MCF 10A (cell line): ENCODE measurements around the gene SRRM2. TPM values are rescaled to one million over a fixed set of nuclear protein-coding genes. Genes with fewer than 3 reads are reported as not detected.

Experiments
- BruUV-seq: library from RNA; stranded (reverse); fragments of 400-500 nt; replicated peaks from 2 replicates; lab custom pipeline; 2021; lab: Mats Ljungman, UMichigan
- CTCF ChIA-PET: fragments of 300-600 bp; sonication (Branson Sonifier 250); formaldehyde crosslinking; extraction: SDS; loops from one replicate; lab custom pipeline; 2021; ENCODE audit warnings: antibody characterized with exemption, inconsistent platforms; lab: Yijun Ruan, JAX
- POLR2A ChIA-PET: fragments of 300-600, 350-650 bp; sonication (Branson Sonifier 250); formaldehyde crosslinking; extraction: SDS; loops from one replicate; lab custom pipeline; 2020; ENCODE audit warnings: antibody characterized with exemption, inconsistent platforms; lab: Yijun Ruan, JAX
- DNase-seq: peaks from one replicate; pipeline ENCODE4 v3.0.0-alpha.2; 2018; ENCODE audit not compliant: unreplicated experiment
- H3K27ac Mint-ChIP-seq: one replicate; pipeline ENCODE4 v1.8.0; 2022; ENCODE audit warnings: mild to moderate bottlenecking, low read depth, mixed read lengths; ENCODE audit not compliant: unreplicated experiment
- H3K27me3 Mint-ChIP-seq: one replicate; pipeline ENCODE4 v1.8.0; 2022; ENCODE audit warnings: mixed read lengths; ENCODE audit not compliant: insufficient read depth, unreplicated experiment
- H3K36me3 Mint-ChIP-seq: one replicate; pipeline ENCODE4 v1.8.0; 2022; ENCODE audit warnings: mild to moderate bottlenecking, moderate library complexity, mixed read lengths; ENCODE audit not compliant: insufficient read depth, unreplicated experiment
- H3K4me1 Mint-ChIP-seq: one replicate; pipeline ENCODE4 v1.8.0; 2022; ENCODE audit warnings: mixed read lengths; ENCODE audit not compliant: insufficient read depth, unreplicated experiment
- H3K4me3 Mint-ChIP-seq: one replicate; pipeline ENCODE4 v1.8.0; 2022; ENCODE audit warnings: mild to moderate bottlenecking, moderate library complexity, mixed read lengths; ENCODE audit not compliant: unreplicated experiment
- H3K9me3 Mint-ChIP-seq: one replicate; pipeline ENCODE4 v1.8.0; 2022; ENCODE audit warnings: mixed read lengths; ENCODE audit not compliant: unreplicated experiment
- CTCF ChIP-seq: fragments of 200-600 bp; IDR thresholded peaks from one replicate; pipeline ENCODE4 v1.8.0; 2022; ENCODE audit warnings: antibody characterized with exemption, mild to moderate bottlenecking; ENCODE audit not compliant: unreplicated experiment
- intact Hi-C: fragments of 100-400 bp; cut with micrococcal nuclease; formaldehyde crosslinking; loops from 2 replicates; pipeline ENCODE4 v1.14.1; 2022
- total RNA-seq: library from RNA; stranded (reverse); gene quantifications from 2 replicates; pipeline ENCODE4 v1.2.3, GENCODE V29; 2022

The SRRM2 gene
- total RNA-seq, 1 experiment from 2014 or later = 779 TPM

DNA sequence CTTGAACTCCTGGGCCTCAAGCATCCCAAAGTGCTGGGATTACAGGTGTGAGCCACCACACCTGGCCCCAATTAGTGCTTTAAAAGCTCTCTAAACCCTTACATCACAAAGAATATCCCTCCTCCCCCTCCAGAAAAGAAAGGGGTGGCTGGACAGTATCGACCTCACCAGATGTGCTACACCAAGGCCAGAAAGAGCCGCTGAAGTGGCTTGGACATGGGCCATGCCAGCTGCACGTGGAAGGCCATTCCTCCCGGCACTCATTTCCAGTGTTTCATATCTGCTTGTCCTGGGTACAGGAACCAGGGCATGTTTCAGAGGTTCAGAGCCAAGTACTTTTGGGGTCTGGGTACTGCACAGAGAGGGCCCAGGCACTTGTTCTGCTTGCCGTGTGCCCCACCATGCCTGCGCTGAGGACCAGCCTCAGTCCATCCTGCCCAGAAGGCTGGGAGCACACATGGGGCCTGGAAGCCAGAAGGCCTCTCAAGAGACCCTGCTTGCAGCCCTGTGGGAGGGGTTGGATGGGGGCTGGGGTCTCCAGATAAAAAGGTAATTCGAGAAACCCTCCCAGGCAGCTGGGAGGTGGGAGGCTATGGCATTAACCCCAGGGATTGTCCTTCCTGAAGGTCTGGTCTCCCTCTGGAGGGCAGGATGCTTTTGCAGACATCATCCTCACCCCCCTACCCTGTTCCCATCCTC, 3.5 kb upstream of the SRRM2 start:
- intact Hi-C loops = no loop called here
- POLR2A ChIA-PET = no interaction called here
- Mint-ChIP-seq H3K27ac (no peak overlapping the region), H3K36me3 (peaks cover 25% of the 10 kb centered on the region), H3K4me1 (peaks cover 2% of the 10 kb centered on the region), H3K27me3 (no peaks in the 10 kb centered on the region), H3K4me3 (no peak overlapping the region), H3K9me3 (no peaks in the 10 kb centered on the region)
- TF ChIP-seq CTCF = no peak
- DNase-seq = no peak
- CTCF ChIA-PET = no interaction called here
- BruUV-seq = no TSS peak

DNA sequence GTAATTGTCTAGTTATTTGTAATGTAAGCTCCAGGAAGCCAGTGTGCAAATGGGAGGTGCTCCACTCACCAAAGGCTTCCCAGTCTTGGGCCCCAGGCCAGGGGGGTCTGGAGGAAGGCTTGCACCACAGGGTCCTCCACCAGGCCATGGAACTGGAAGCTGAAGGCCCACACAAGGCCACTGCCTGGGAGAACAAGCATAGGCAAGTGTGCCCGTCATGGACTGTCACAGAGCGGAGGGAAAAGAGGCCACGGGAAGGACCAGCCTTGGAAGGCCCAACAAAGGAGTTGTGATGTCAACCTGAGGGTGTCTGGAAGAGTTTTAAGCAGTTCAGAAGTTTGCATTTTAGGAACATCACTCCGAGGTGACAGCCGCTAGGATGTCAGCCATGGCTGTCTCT, 3.0 kb upstream of the SRRM2 start:
- intact Hi-C loops = no loop called here
- Mint-ChIP-seq H3K36me3 (peaks cover 31% of the 10 kb centered on the region), H3K9me3 (no peaks in the 10 kb centered on the region), H3K4me1 (peaks cover 8% of the 10 kb centered on the region), H3K4me3 (no peak overlapping the region), H3K27ac (peak overlapping the region; percentile 39), H3K27me3 (no peaks in the 10 kb centered on the region)
- CTCF ChIA-PET = no interaction called here
- DNase-seq = no peak
- POLR2A ChIA-PET = interaction anchor here (5.6 to 6.4 kb wide), 2 partner anchors 19 to 26 kb away, joined by 79 to 190 read pairs; partner anchors contain the start of gene ELOB
- TF ChIP-seq CTCF = no peak
- no TSS peak for BruUV-seq

DNA sequence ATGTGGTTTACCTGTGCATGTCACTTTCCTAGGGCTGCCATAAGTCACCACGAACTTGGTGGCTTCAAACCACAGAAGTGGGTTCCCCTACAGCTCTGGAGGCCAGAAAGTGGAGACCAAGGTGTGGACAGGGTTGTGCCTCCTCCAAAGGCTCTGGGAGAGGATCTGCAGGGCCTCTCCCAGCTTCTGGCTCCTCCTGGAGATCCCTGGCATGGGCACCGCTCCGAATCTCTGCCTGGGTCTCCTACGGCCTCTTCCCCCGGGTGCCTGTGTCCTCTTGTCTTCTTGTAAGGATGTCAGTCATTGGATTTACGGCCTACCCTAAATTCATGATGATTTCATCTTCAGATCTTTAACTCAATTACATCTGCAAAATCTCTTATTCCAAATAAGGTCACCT, 2.5 kb upstream of the SRRM2 start:
- BruUV-seq = no TSS peak

More for the DNA sequence above, 2.5 kb upstream of the SRRM2 start:
- Mint-ChIP-seq H3K4me1 (peaks cover 12% of the 10 kb centered on the region), H3K9me3 (no peaks in the 10 kb centered on the region), H3K27me3 (no peaks in the 10 kb centered on the region), H3K4me3 (no peak overlapping the region), H3K27ac (peak overlapping the region; percentile 39), H3K36me3 (peaks cover 36% of the 10 kb centered on the region)
- ChIA-PET CTCF (no interaction called here), POLR2A (interaction anchor here (5.6 to 6.4 kb wide), 2 partner anchors 18 to 26 kb away, joined by 79 to 190 read pairs; partner anchors contain the start of gene ELOB)
- intact Hi-C loops = no loop called here
- TF ChIP-seq CTCF = no peak
- DNase-seq = no peak
